GM12878 (cell line): Measurements from ENCODE around the gene HSF5. TPM values are rescaled to one million over a fixed set of nuclear protein-coding genes. Genes with fewer than 3 reads are reported as not detected.

Experiments
- ASH2L ChIP-seq: fragments of 300-600, 200-600 bp; sonication (generic); IDR thresholded peaks from 2 replicates; pipeline ENCODE4 v1.6.1; 2017; ENCODE audit warnings: low read depth, mild to moderate bottlenecking, borderline replicate concordance
- EED ChIP-seq: sonication (generic); IDR thresholded peaks from 2 replicates; pipeline ENCODE4 v1.6.1; 2016; ENCODE audit warnings: antibody characterized with exemption, low read depth
- ESRRA ChIP-seq: IDR thresholded peaks from 2 replicates; pipeline ENCODE4 v1.6.1; 2012; ENCODE audit warnings: mild to moderate bottlenecking, low read length, improper control_type of control experiment
- IRF4 ChIP-seq: IDR thresholded peaks from 2 replicates; pipeline ENCODE4 v1.6.1; 2011; ENCODE audit warnings: low read depth, low read length
- MXI1 ChIP-seq: fragments of 150-350 bp; IDR thresholded peaks from 2 replicates; pipeline ENCODE4 v1.6.1; 2011; ENCODE audit warnings: low read depth, mild to moderate bottlenecking, inconsistent platforms, low read length, improper control_type of control experiment
- NFIC ChIP-seq: IDR thresholded peaks from 2 replicates; pipeline ENCODE4 v1.6.1; 2012; ENCODE audit warnings: low read depth, mild to moderate bottlenecking, inconsistent platforms, low read length, moderate library complexity
- NKRF ChIP-seq: fragments of 450-650 bp; conservative IDR thresholded peaks from 2 replicates; pipeline ENCODE4 v1.6.1; 2017; ENCODE audit warnings: mild to moderate bottlenecking, moderate library complexity
- POLR2AphosphoS2 ChIP-seq: IDR thresholded peaks from 2 replicates; pipeline ENCODE4 v1.6.1; 2011; ENCODE audit warnings: low read depth, mild to moderate bottlenecking, low read length, improper control_type of control experiment, moderate library complexity
- POLR2AphosphoS5 ChIP-seq: IDR thresholded peaks from 2 replicates; pipeline ENCODE4 v1.6.1; 2011; ENCODE audit warnings: mild to moderate bottlenecking, low read length, inconsistent platforms
- SP1 ChIP-seq: IDR thresholded peaks from one replicate; pipeline ENCODE4 v1.6.1; 2011; ENCODE audit warnings: low read depth, low read length
- SREBF1 ChIP-seq: IDR thresholded peaks from 2 replicates; pipeline ENCODE4 v1.6.1; 2012; ENCODE audit warnings: mild to moderate bottlenecking, low read length
- SRF ChIP-seq, 2 experiments: IDR thresholded peaks; 2 replicates each; pipeline ENCODE4 v1.6.1; 2011; ENCODE audit warnings: low read depth in 2 of 2, low read length in 2 of 2, mild to moderate bottlenecking in 1 of 2, moderate library complexity in 1 of 2
- ZNF274 ChIP-seq: IDR thresholded peaks from one replicate; pipeline ENCODE4 v1.8.0; 2011; ENCODE audit not compliant: insufficient read length, insufficient read depth
- polyA plus RNA-seq, 11 experiments: library from polyadenylated mRNA; depleted of rRNA in 4 of 11; unstranded in 6 of 11; stranded (reverse) in 5 of 11; fragments of >200 nt; fragmentation: Nextera tagmentation in 4 of 11; fragmentation: Illumina TruSeq in 1 of 11; extraction: Ambion mirVana in 4 of 11; extraction: Trizol in 1 of 11; gene quantifications; 1 replicate in 1 of 11; 2 replicates in 10 of 11; pipeline versions ENCODE4 v1.2.1 to v1.2.3, GENCODE V29; 2011 to 2016; ENCODE audit warnings: inconsistent platforms in 2 of 11, missing spikeins in 2 of 11, low read depth in 1 of 11
- total RNA-seq, 4 experiments: library from RNA; depleted of rRNA in 3 of 4; stranded (reverse); fragments of >200 nt in 3 of 4; fragmentation: Illumina TruSeq in 1 of 4; extraction: Trizol in 1 of 4; gene quantifications; 2 replicates each; pipeline versions ENCODE4 v1.2.1 to v1.2.3, GENCODE V29; 2013 to 2021
- TF ChIP-seq, protein P1 (sequence below): IDR thresholded peaks from 2 replicates; pipeline ENCODE4 v1.6.1; 2012; ENCODE audit warnings: improper control_type of control experiment, low read depth, low read length; ENCODE audit not compliant: insufficient replicate concordance
- TF ChIP-seq, protein P2 (sequence below), 3 experiments: IDR thresholded peaks in 2 of 3; conservative IDR thresholded peaks in 1 of 3; 2 replicates each; pipeline ENCODE4 v1.5.1; 2011; ENCODE audit warnings: low read depth in 3 of 3, low read length in 3 of 3, mild to moderate bottlenecking in 3 of 3, control low read depth in 2 of 3, moderate library complexity in 2 of 3, inconsistent platforms in 1 of 3, mixed read lengths in 1 of 3; ENCODE audit not compliant: control insufficient read depth in 2 of 3, insufficient read depth in 1 of 3; ENCODE audit errors: extremely low read depth in 1 of 3
- TF ChIP-seq, protein P3 (sequence below): IDR thresholded peaks from 2 replicates; pipeline ENCODE4 v1.6.1; 2011; ENCODE audit warnings: borderline replicate concordance, low read depth, mild to moderate bottlenecking, moderate library complexity, low read length; ENCODE audit not compliant: insufficient read depth, poor library complexity, severe bottlenecking
- TF ChIP-seq, protein P4 (sequence below): IDR thresholded peaks from 2 replicates; pipeline ENCODE4 v1.6.1; 2011; ENCODE audit warnings: mild to moderate bottlenecking, low read depth, low read length, moderate library complexity; ENCODE audit not compliant: insufficient replicate concordance

Gene HSF5
- total and polyA plus RNA-seq, 10 of the 15 experiments (the other 5 are each of a cell fraction or from before 2014, with no cell fraction given) = 0.02 to 0.18 (median 0.06) TPM; not detected in 4

GRCh38 chr17:58513267-58513964, 25.2 kb upstream of the HSF5 start (continued):
- no peak for TF ChIP-seq MXI1
- TF ChIP-seq, protein P1, sequence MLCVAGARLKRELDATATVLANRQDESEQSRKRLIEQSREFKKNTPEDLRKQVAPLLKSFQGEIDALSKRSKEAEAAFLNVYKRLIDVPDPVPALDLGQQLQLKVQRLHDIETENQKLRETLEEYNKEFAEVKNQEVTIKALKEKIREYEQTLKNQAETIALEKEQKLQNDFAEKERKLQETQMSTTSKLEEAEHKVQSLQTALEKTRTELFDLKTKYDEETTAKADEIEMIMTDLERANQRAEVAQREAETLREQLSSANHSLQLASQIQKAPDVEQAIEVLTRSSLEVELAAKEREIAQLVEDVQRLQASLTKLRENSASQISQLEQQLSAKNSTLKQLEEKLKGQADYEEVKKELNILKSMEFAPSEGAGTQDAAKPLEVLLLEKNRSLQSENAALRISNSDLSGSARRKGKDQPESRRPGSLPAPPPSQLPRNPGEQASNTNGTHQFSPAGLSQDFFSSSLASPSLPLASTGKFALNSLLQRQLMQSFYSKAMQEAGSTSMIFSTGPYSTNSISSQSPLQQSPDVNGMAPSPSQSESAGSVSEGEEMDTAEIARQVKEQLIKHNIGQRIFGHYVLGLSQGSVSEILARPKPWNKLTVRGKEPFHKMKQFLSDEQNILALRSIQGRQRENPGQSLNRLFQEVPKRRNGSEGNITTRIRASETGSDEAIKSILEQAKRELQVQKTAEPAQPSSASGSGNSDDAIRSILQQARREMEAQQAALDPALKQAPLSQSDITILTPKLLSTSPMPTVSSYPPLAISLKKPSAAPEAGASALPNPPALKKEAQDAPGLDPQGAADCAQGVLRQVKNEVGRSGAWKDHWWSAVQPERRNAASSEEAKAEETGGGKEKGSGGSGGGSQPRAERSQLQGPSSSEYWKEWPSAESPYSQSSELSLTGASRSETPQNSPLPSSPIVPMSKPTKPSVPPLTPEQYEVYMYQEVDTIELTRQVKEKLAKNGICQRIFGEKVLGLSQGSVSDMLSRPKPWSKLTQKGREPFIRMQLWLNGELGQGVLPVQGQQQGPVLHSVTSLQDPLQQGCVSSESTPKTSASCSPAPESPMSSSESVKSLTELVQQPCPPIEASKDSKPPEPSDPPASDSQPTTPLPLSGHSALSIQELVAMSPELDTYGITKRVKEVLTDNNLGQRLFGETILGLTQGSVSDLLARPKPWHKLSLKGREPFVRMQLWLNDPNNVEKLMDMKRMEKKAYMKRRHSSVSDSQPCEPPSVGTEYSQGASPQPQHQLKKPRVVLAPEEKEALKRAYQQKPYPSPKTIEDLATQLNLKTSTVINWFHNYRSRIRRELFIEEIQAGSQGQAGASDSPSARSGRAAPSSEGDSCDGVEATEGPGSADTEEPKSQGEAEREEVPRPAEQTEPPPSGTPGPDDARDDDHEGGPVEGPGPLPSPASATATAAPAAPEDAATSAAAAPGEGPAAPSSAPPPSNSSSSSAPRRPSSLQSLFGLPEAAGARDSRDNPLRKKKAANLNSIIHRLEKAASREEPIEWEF = no peak
- peak; percentile 70; the same call in 1 of the 2 replicates for TF ChIP-seq EED
- no peak for TF ChIP-seq ESRRA
- no peak for TF ChIP-seq IRF4
- no peak; the same call in 1 of the 2 replicates for TF ChIP-seq POLR2AphosphoS5
- TF ChIP-seq, protein P2, sequence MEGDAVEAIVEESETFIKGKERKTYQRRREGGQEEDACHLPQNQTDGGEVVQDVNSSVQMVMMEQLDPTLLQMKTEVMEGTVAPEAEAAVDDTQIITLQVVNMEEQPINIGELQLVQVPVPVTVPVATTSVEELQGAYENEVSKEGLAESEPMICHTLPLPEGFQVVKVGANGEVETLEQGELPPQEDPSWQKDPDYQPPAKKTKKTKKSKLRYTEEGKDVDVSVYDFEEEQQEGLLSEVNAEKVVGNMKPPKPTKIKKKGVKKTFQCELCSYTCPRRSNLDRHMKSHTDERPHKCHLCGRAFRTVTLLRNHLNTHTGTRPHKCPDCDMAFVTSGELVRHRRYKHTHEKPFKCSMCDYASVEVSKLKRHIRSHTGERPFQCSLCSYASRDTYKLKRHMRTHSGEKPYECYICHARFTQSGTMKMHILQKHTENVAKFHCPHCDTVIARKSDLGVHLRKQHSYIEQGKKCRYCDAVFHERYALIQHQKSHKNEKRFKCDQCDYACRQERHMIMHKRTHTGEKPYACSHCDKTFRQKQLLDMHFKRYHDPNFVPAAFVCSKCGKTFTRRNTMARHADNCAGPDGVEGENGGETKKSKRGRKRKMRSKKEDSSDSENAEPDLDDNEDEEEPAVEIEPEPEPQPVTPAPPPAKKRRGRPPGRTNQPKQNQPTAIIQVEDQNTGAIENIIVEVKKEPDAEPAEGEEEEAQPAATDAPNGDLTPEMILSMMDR (IDR thresholded peaks at IDR 0.05 in 2 of 3, conservative IDR thresholded peaks at IDR 0.05 in 1 of 3; ENCODE audit: control insufficient read depth in 2 of 3, extremely low read depth in 1 of 3, insufficient read depth in 1 of 3, low read depth in 3 of 3, low read length in 3 of 3) = peak; percentile 6 to 14 (median 9); a peak in 1 of 6 replicates
- peak; percentile 25; the same call in 1 of the 2 replicates for TF ChIP-seq NKRF
- no peak for TF ChIP-seq POLR2AphosphoS2
- TF ChIP-seq, protein P3, sequence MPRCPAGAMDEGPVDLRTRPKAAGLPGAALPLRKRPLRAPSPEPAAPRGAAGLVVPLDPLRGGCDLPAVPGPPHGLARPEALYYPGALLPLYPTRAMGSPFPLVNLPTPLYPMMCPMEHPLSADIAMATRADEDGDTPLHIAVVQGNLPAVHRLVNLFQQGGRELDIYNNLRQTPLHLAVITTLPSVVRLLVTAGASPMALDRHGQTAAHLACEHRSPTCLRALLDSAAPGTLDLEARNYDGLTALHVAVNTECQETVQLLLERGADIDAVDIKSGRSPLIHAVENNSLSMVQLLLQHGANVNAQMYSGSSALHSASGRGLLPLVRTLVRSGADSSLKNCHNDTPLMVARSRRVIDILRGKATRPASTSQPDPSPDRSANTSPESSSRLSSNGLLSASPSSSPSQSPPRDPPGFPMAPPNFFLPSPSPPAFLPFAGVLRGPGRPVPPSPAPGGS = no peak
- peak; percentile 43; the same call in 1 of the 2 replicates for TF ChIP-seq NFIC
- no peak for TF ChIP-seq SP1
- TF ChIP-seq SRF (IDR thresholded peaks at IDR 0.05; ENCODE audit: low read depth in 2 of 2, low read length in 2 of 2) = no peak
- TF ChIP-seq, protein P4, sequence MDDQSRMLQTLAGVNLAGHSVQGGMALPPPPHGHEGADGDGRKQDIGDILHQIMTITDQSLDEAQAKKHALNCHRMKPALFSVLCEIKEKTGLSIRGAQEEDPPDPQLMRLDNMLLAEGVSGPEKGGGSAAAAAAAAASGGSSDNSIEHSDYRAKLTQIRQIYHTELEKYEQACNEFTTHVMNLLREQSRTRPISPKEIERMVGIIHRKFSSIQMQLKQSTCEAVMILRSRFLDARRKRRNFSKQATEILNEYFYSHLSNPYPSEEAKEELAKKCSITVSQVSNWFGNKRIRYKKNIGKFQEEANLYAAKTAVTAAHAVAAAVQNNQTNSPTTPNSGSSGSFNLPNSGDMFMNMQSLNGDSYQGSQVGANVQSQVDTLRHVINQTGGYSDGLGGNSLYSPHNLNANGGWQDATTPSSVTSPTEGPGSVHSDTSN = no peak
- no peak for TF ChIP-seq ZNF274
- no peak for TF ChIP-seq ASH2L
- TF ChIP-seq SREBF1 = no peak
